Measurements from ENCODE around the gene RAN. TPM values are rescaled to one million over a fixed set of nuclear protein-coding genes. Genes with fewer than 3 reads are reported as not detected.

The RAN gene
- total RNA-seq, 1 donor from 2014 or later = 685 TPM

DNA sequence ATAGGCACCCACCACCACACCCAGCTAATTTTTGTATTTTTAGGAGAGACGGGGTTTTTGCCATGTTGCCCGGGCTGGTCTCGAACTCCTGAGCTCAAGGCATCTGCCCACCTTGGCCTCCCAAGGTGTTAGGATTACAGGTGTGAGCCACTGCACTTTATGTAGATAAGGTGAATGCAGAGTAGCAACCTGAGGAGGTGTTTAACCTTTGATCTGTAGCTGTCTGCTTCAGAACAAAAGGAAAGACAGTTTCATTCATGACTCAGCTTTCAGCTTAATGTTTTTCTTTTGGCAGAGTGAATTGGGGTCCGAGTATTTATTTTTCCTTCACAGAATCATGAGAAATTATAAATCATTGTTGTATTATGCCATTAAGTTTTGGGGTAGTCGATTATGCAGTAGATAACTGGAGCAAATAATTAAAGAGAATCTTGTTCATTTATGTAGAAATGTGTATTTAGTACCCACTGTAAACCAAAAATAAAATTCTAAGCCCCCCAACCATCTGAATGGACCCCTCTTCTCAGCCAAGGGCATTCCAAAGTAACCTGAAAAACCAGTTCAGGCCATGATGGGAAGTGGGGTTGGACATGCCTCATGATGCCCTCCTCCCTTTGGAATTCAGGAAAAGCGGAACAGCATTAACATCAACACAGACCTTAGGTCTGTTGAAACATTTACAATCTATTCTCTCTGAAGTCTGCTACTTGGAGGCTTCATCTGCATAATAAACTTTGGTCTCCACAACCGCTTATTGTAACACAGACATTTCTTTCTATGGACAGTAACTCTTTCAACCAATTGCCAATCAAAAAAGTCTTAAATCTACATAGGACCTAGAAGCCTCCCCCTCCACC, 22.1 kb upstream of the RAN start:
- H3K9me3 Mint-ChIP-seq (ENCODE audit: unreplicated experiment) = no peaks in the 10 kb centered on the region
- H3K27me3 Mint-ChIP-seq (ENCODE audit: unreplicated experiment) = peaks cover 6% of the 10 kb centered on the region
- TF ChIP-seq, protein P1, sequence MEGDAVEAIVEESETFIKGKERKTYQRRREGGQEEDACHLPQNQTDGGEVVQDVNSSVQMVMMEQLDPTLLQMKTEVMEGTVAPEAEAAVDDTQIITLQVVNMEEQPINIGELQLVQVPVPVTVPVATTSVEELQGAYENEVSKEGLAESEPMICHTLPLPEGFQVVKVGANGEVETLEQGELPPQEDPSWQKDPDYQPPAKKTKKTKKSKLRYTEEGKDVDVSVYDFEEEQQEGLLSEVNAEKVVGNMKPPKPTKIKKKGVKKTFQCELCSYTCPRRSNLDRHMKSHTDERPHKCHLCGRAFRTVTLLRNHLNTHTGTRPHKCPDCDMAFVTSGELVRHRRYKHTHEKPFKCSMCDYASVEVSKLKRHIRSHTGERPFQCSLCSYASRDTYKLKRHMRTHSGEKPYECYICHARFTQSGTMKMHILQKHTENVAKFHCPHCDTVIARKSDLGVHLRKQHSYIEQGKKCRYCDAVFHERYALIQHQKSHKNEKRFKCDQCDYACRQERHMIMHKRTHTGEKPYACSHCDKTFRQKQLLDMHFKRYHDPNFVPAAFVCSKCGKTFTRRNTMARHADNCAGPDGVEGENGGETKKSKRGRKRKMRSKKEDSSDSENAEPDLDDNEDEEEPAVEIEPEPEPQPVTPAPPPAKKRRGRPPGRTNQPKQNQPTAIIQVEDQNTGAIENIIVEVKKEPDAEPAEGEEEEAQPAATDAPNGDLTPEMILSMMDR (IDR thresholded peaks at IDR 0.05; ENCODE audit: unreplicated experiment) = no peak
- no peak for DNase-seq (ENCODE audit: low spot score)
- peaks cover 8% of the 10 kb centered on the region for H3K4me1 Mint-ChIP-seq (ENCODE audit: unreplicated experiment)
- no peaks in the 10 kb centered on the region for H3K36me3 Mint-ChIP-seq (ENCODE audit: low read depth, unreplicated experiment)
- H3K4me3 Mint-ChIP-seq (ENCODE audit: unreplicated experiment) = no peak overlapping the region
- H3K27ac Mint-ChIP-seq (ENCODE audit: unreplicated experiment) = peak overlapping the region; percentile 58

DNA sequence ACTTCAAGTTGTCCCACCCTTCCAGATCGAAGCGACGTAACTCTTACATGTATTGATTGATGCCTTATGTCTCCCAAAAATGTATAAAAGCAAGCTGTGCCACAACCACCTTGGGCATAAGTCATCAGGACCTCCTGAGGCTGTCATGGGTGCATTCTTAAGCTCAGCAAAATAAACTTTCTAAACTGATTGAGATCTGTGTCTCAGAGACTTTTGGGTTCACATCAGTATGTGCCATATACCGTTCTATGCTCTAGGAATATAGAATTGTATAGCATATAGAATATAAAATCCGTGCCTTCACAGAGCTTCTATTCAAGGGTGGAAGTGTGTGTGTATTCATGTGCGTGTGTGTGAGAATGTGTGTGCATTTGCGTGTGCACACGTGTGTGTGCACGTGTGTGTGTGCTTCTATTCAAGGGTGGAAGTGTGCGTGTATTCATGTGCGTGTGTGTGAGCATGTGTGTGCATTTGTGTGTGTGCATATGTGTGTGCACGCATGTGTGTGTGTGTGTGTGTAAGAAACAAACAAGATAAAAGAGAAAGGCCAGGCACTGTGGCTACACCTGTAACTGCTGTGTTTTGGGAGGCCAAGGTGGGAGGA, 21.3 kb upstream of the RAN start:
- Mint-ChIP-seq H3K36me3 (ENCODE audit: low read depth, unreplicated experiment) (no peaks in the 10 kb centered on the region), H3K27ac (ENCODE audit: unreplicated experiment) (peak overlapping the region; percentile 58), H3K4me1 (ENCODE audit: unreplicated experiment) (peaks cover 8% of the 10 kb centered on the region), H3K9me3 (ENCODE audit: unreplicated experiment) (no peaks in the 10 kb centered on the region), H3K27me3 (ENCODE audit: unreplicated experiment) (peaks cover 6% of the 10 kb centered on the region), H3K4me3 (ENCODE audit: unreplicated experiment) (no peak overlapping the region)
- DNase-seq (ENCODE audit: low spot score) = no peak
- TF ChIP-seq, protein P1 (IDR thresholded peaks at IDR 0.05; ENCODE audit: unreplicated experiment) = no peak

DNA sequence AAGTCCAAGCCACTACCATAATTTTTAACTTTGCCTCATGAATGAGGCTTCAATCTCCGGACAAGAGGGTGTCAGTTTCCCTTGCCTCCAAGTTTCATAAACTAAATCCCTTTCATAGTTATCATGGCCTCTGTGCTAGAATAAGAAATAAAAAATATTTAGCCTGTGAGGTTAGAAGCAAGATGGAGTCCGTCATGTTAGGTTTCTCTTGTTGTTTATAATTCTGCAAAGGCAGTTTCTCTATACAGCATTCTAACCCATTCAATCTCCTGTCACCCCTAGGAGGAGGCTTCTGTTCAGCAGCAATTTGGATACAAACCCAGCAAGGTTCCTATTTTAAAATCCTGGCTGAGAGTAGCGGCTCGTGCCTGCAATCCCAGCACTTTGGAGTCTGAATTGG, 15.8 kb upstream of the RAN start:
- Mint-ChIP-seq H3K4me1 (ENCODE audit: unreplicated experiment) (no peaks in the 10 kb centered on the region), H3K9me3 (ENCODE audit: unreplicated experiment) (peaks cover 5% of the 10 kb centered on the region), H3K27me3 (ENCODE audit: unreplicated experiment) (peaks cover 2% of the 10 kb centered on the region), H3K36me3 (ENCODE audit: low read depth, unreplicated experiment) (no peaks in the 10 kb centered on the region), H3K4me3 (ENCODE audit: unreplicated experiment) (no peak overlapping the region), H3K27ac (ENCODE audit: unreplicated experiment) (no peak overlapping the region)
- DNase-seq (ENCODE audit: low spot score) = no peak
- TF ChIP-seq, protein P1 (IDR thresholded peaks at IDR 0.05; ENCODE audit: unreplicated experiment) = no peak

DNA sequence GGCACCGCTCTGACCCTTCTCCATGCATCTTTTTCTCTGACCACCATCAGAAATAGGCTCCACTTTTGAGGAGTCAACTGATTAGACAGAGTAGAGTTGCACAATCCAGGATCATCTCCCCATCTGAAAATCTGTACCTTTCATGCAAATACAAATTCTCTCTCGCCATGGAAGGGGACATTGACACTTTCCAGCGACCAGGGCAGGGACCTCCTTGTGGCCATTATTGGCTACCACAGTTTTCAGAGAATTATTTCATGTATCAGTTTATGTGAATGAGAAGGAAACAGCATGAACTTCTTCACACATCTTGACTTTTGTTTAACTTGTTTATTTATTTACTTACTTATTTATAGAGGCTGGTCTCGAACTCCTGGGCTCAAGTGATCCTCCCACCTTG, 13.8 kb upstream of the RAN start:
- H3K36me3 Mint-ChIP-seq (ENCODE audit: low read depth, unreplicated experiment) = no peaks in the 10 kb centered on the region
- H3K4me1 Mint-ChIP-seq (ENCODE audit: unreplicated experiment) = no peaks in the 10 kb centered on the region
- TF ChIP-seq, protein P1 (IDR thresholded peaks at IDR 0.05; ENCODE audit: unreplicated experiment) = peak; percentile 33
- DNase-seq (ENCODE audit: low spot score) = no peak
- H3K4me3 Mint-ChIP-seq (ENCODE audit: unreplicated experiment) = peak overlapping the region; percentile 38
- peaks cover 1% of the 10 kb centered on the region for H3K27me3 Mint-ChIP-seq (ENCODE audit: unreplicated experiment)
- H3K27ac Mint-ChIP-seq (ENCODE audit: unreplicated experiment) = no peak overlapping the region
- peaks cover 5% of the 10 kb centered on the region for H3K9me3 Mint-ChIP-seq (ENCODE audit: unreplicated experiment)

DNA sequence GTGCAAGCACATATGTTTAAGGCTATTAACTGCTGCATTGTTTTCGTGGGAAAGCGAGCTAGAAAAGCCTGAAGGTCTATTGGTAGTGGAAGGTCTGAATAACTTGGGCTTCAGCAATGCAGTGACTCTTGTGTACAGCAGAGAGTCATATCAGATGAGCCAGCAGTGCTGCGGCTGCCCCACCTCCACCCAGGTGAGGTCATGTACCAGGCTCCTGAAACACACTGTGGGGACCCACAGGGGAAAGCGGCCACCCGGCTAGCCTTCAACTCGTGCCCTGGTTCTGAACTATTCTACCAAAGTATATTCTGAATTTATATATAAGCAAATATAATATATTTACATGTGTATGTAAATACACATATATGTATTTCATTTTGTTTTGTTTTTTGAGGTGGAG, 12.7 kb upstream of the RAN start:
- Mint-ChIP-seq H3K36me3 (ENCODE audit: low read depth, unreplicated experiment) (no peaks in the 10 kb centered on the region), H3K4me3 (ENCODE audit: unreplicated experiment) (no peak overlapping the region), H3K4me1 (ENCODE audit: unreplicated experiment) (no peaks in the 10 kb centered on the region), H3K9me3 (ENCODE audit: unreplicated experiment) (peaks cover 5% of the 10 kb centered on the region), H3K27me3 (ENCODE audit: unreplicated experiment) (no peaks in the 10 kb centered on the region), H3K27ac (ENCODE audit: unreplicated experiment) (no peak overlapping the region)
- no peak for DNase-seq (ENCODE audit: low spot score)
- TF ChIP-seq, protein P1 (IDR thresholded peaks at IDR 0.05; ENCODE audit: unreplicated experiment) = no peak
